GM23248 (cell line): ENCODE data around the gene SLC12A4. TPM values are rescaled to one million over a fixed set of nuclear protein-coding genes. Genes with fewer than 3 reads are reported as not detected.

ENCODE experiments used
- DNase-seq: peaks from one replicate; pipeline ENCODE4 v3.0.0-alpha.2; 2015
- H2AFZ ChIP-seq: fragments of 200-600 bp; sonication (generic); 2 replicates; pipeline ENCODE4 v1.6.1; 2016; ENCODE audit warnings: antibody characterized with exemption
- H3F3A ChIP-seq: fragments of 200-600 bp; sonication (generic); 2 replicates; pipeline ENCODE4 v1.6.1; 2016; ENCODE audit warnings: mild to moderate bottlenecking, antibody characterized with exemption, mixed run types; ENCODE audit not compliant: insufficient read depth
- H3K27ac ChIP-seq: fragments of 200-600 bp; sonication (generic); 2 replicates; pipeline ENCODE4 v1.5.1; 2016; ENCODE audit warnings: mild to moderate bottlenecking
- H3K27me3 ChIP-seq: fragments of 200-600 bp; sonication (generic); replicated peaks from 2 replicates; pipeline ENCODE4 v1.6.1; 2016; ENCODE audit warnings: mild to moderate bottlenecking; ENCODE audit not compliant: insufficient read depth
- H3K36me3 ChIP-seq: fragments of 200-600 bp; sonication (generic); 2 replicates; pipeline ENCODE4 v1.6.1; 2016; ENCODE audit warnings: low read depth, mild to moderate bottlenecking
- H3K4me1 ChIP-seq: fragments of 200-600 bp; sonication (generic); 2 replicates; pipeline ENCODE4 v1.6.1; 2016; ENCODE audit warnings: mild to moderate bottlenecking; ENCODE audit not compliant: insufficient read depth
- H3K4me2 ChIP-seq: fragments of 200-600 bp; sonication (generic); one replicate; pipeline ENCODE4 v1.6.1; 2016; ENCODE audit warnings: mild to moderate bottlenecking; ENCODE audit not compliant: unreplicated experiment
- H3K4me3 ChIP-seq: fragments of 200-600 bp; sonication (generic); 2 replicates; pipeline ENCODE4 v1.5.1; 2016; ENCODE audit warnings: mild to moderate bottlenecking
- H3K79me2 ChIP-seq: fragments of 200-600 bp; sonication (generic); 2 replicates; pipeline ENCODE4 v1.6.1; 2016; ENCODE audit warnings: mild to moderate bottlenecking; ENCODE audit not compliant: insufficient read depth
- H3K9ac ChIP-seq: fragments of 200-600 bp; sonication (generic); 2 replicates; pipeline ENCODE4 v1.6.1; 2016; ENCODE audit warnings: mild to moderate bottlenecking
- H3K9me2 ChIP-seq: fragments of 200-600 bp; sonication (generic); 2 replicates; pipeline ENCODE4 v1.6.1; 2016; ENCODE audit warnings: mixed run types, mild to moderate bottlenecking, moderate library complexity; ENCODE audit not compliant: insufficient read depth
- H3K9me3 ChIP-seq: fragments of 200-600 bp; sonication (generic); one replicate; pipeline ENCODE4 v1.6.1; 2017; ENCODE audit warnings: low read depth
- H4K20me1 ChIP-seq: fragments of 200-600 bp; sonication (generic); 2 replicates; pipeline ENCODE4 v1.6.0; 2016; ENCODE audit not compliant: insufficient read depth
- EZH2 ChIP-seq: fragments of 200-600 bp; sonication (generic); IDR thresholded peaks from 2 replicates; pipeline ENCODE4 v1.6.1; 2018; ENCODE audit warnings: antibody characterized with exemption, mild to moderate bottlenecking; ENCODE audit not compliant: insufficient read depth, poor library complexity, severe bottlenecking
- EZH2phosphoT487 ChIP-seq: fragments of 200-600 bp; sonication (generic); IDR thresholded peaks from 2 replicates; pipeline ENCODE4 v1.6.1; 2018; ENCODE audit warnings: antibody characterized with exemption, moderate library complexity, mild to moderate bottlenecking, low read depth; ENCODE audit not compliant: insufficient read depth
- WGBS, 2 experiments: methylation state at CpG; one replicate each; pipeline ENCODE4 v1.1.6; 2015 to 2017; ENCODE audit warnings: low lambda C conversion rate in 2 of 2, low coverage in 1 of 2; ENCODE audit errors: missing lambda C conversion rate in 2 of 2; 5-methylcytosine and 5-hydroxymethylcytosine counted together
- in situ Hi-C: fragments of 300-500 bp; cut with MboI; formaldehyde crosslinking; loops from 2 replicates; pipeline ENCODE4 v1.15.0; 2020
- polyA plus RNA-seq: library from polyadenylated mRNA; unstranded; fragments of >200 nt; fragmentation: Nextera tagmentation; extraction: Ambion mirVana; gene quantifications from 2 replicates; pipeline ENCODE4 v1.2.1, GENCODE V29; 2016
- total RNA-seq: library from RNA; depleted of rRNA; stranded (reverse); fragments of >200 nt; shearing (Covaris generic); gene quantifications from 2 replicates; pipeline ENCODE4 v1.2.3, GENCODE V29; 2014

SLC12A4 gene
- total and polyA plus RNA-seq, 2 experiments from 2014 or later, result 63.0 to 101 TPM

DNA sequence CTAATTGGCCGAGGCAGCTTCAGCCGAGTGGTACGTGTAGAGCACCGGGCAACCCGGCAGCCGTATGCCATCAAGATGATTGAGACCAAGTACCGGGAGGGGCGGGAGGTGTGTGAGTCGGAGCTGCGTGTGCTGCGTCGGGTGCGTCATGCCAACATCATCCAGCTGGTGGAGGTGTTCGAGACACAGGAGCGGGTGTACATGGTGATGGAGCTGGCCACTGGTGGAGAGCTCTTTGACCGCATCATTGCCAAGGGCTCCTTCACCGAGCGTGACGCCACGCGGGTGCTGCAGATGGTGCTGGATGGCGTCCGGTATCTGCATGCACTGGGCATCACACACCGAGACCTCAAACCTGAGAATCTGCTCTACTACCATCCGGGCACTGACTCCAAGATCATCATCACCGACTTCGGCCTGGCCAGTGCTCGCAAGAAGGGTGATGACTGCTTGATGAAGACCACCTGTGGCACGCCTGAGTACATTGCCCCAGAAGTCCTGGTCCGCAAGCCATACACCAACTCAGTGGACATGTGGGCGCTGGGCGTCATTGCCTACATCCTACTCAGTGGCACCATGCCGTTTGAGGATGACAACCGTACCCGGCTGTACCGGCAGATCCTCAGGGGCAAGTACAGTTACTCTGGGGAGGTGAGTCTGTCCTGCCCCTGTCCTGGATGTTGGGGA is 59.2 kb downstream of the SLC12A4 start:
- no peak overlapping the region for H3K9ac ChIP-seq
- H3K4me2 ChIP-seq, result no peak overlapping the region
- in situ Hi-C loops, result no loop called here
- H3K9me3 ChIP-seq, result no peaks in the 10 kb centered on the region
- H3K27me3 ChIP-seq, result no peaks in the 10 kb centered on the region
- H3K79me2 ChIP-seq, result peaks cover 44% of the 10 kb centered on the region
- no peak for TF ChIP-seq EZH2
- no peaks in the 10 kb centered on the region for H3K9me2 ChIP-seq
- H2AFZ ChIP-seq, result no peak overlapping the region
- H3K36me3 ChIP-seq, result no peaks in the 10 kb centered on the region; the same call in 1 of the 2 replicates
- H3F3A ChIP-seq, result no peaks in the 10 kb centered on the region
- H3K27ac ChIP-seq, result no peak overlapping the region
- no peak for DNase-seq
- H3K4me1 ChIP-seq, result no peaks in the 10 kb centered on the region
- WGBS, 2 experiments, result 96% methylated on average over 36 of the region's 36 CpGs
- no peaks in the 10 kb centered on the region for H4K20me1 ChIP-seq
- no peak overlapping the region for H3K4me3 ChIP-seq

DNA sequence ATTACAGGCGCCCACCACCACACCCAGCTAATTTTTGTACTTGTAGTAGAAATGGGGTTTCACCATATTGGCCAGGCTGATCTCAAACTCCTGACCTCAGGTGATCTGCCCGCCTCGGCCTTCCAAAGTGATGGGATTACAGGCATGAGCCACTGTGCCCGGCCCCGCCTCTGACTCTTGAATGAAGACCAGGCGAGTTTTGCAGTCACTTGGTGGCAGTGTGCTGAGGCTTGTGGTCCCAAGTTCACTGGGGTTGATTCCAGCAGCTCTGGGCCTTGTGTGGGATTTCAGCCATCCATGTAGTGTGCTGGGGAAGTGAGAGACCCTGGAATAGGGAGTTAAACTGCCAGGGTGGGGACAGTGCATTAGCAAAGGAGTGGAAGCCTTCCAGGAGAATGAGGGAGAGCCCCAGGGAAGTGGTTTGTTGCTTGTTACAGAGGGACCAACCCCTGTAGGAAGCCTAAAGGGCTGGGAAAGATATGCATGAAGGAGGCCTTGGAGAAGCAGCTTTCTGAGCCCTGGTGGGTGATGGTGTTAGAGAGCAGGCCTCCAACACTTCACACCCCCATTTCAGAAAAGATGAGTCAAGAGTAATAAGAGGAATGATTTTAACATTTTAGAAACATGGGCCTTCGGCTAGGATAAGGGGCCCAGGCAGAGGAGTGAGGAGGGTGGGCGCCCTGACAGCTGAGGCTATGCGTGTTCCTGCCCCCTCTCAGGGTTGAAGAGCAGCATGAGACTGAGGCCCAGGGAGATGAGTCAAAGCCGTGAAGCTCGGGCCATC is 60.8 kb downstream of the SLC12A4 start:
- WGBS, 2 experiments, result 90% methylated on average over 11 of the region's 11 CpGs
- no peak for DNase-seq
- no peak overlapping the region for H3K4me2 ChIP-seq
- H3K36me3 ChIP-seq, result no peaks in the 10 kb centered on the region; the same call in 1 of the 2 replicates
- no peaks in the 10 kb centered on the region for H3K27me3 ChIP-seq
- H2AFZ ChIP-seq, result no peak overlapping the region
- peaks cover 49% of the 10 kb centered on the region for H3K79me2 ChIP-seq
- H4K20me1 ChIP-seq, result no peaks in the 10 kb centered on the region
- no peak overlapping the region for H3K27ac ChIP-seq
- H3K4me3 ChIP-seq, result no peak overlapping the region
- H3K9me2 ChIP-seq, result no peaks in the 10 kb centered on the region
- H3K4me1 ChIP-seq, result no peaks in the 10 kb centered on the region
- no peak overlapping the region for H3K9ac ChIP-seq
- in situ Hi-C loops, result no loop called here
- no peaks in the 10 kb centered on the region for H3K9me3 ChIP-seq
- H3F3A ChIP-seq, result no peaks in the 10 kb centered on the region
- TF ChIP-seq EZH2 (no peak), EZH2phosphoT487 (no peak)

GRCh38 chr16:67902831-67903230 is 65.6 kb downstream of the SLC12A4 start:
- WGBS, 2 experiments, result 87 to 88% methylated on average over 4 of the region's 4 CpGs
- Histone ChIP-seq H3K36me3 (no peaks in the 10 kb centered on the region), H3K4me1 (no peaks in the 10 kb centered on the region), H3K79me2 (peaks cover 64% of the 10 kb centered on the region), H3K27me3 (no peaks in the 10 kb centered on the region), H3K27ac (no peak overlapping the region), H3K4me2 (no peak overlapping the region), H3K4me3 (no peak overlapping the region), H3F3A (no peaks in the 10 kb centered on the region), H3K9ac (no peak overlapping the region), H3K9me2 (no peaks in the 10 kb centered on the region), H4K20me1 (no peaks in the 10 kb centered on the region), H3K9me3 (no peaks in the 10 kb centered on the region), H2AFZ (no peak overlapping the region)
- in situ Hi-C loops, result no loop called here
- TF ChIP-seq EZH2phosphoT487 (no peak), EZH2 (no peak)
- no peak for DNase-seq

DNA sequence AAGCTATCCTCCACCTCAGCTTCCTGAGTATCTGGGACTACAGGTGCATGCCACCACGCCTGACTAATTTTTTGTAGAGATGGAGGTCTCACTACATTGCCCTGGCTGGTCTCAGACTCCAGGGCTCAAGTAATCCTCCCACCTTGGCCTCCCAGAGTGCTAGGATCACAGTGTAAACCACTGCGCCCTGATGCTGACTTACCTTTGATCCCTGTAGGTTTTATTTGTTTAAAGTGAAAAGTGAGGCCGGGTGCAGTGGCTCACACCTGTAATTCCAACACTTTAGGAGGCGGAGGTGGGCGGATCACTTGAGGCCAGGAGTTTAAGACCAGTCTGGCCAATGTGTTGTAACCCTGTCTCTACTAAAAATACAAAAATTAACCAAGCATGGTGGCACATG is 66.7 kb downstream of the SLC12A4 start:
- H3K27me3 ChIP-seq, result no peaks in the 10 kb centered on the region
- no peak overlapping the region for H3K4me3 ChIP-seq
- no peaks in the 10 kb centered on the region for H3K9me2 ChIP-seq
- TF ChIP-seq EZH2phosphoT487 (no peak), EZH2 (no peak)
- H3K9me3 ChIP-seq, result no peaks in the 10 kb centered on the region
- H3K9ac ChIP-seq, result no peak overlapping the region
- 94 to 96% methylated on average over 5 of the region's 5 CpGs for WGBS, 2 experiments
- no peak overlapping the region for H3K27ac ChIP-seq
- no peaks in the 10 kb centered on the region for H3F3A ChIP-seq
- peaks cover 4% of the 10 kb centered on the region; the same call in 1 of the 2 replicates for H3K4me1 ChIP-seq
- no peak overlapping the region for H2AFZ ChIP-seq
- no peak overlapping the region for H3K4me2 ChIP-seq
- no peak for DNase-seq
- no peaks in the 10 kb centered on the region for H3K36me3 ChIP-seq
- peaks cover 73% of the 10 kb centered on the region for H3K79me2 ChIP-seq
- in situ Hi-C loops, result no loop called here
- no peaks in the 10 kb centered on the region for H4K20me1 ChIP-seq
